Right atrium auricular region (tissue), 2 donors: Measurements from ENCODE around the gene NSUN7. TPM values are rescaled to one million over a fixed set of nuclear protein-coding genes. Genes with fewer than 3 reads are reported as not detected.
A peak's percentile ranks its signal among the peaks of the same experiment; 100 is the strongest.

Source experiments
- DNase-seq: peaks from one replicate; pipeline ENCODE4 v3.0.0-alpha.2; 2019; ENCODE audit warnings: low spot score
- H3K27ac ChIP-seq, 2 donors: fragments of 200-600 bp; sonication (generic); 1 replicate in 1 of 2; 2 replicates in 1 of 2; pipeline ENCODE4 v1.5.1; 2016 to 2019
- H3K27me3 ChIP-seq, 2 donors: fragments of 200-600 bp; sonication (generic); one replicate each; pipeline versions ENCODE4 v1.5.1 to v1.6.0; 2017 to 2019
- H3K36me3 ChIP-seq: fragments of 200-600 bp; sonication (generic); one replicate; pipeline ENCODE4 v1.5.1; 2016
- H3K4me1 ChIP-seq, 2 donors: fragments of 200-600 bp; sonication (generic); one replicate each; pipeline versions ENCODE4 v1.5.1 to v1.6.0; 2017 to 2019
- H3K4me3 ChIP-seq, 2 donors: fragments of 200-600 bp; sonication (generic); 1 replicate in 1 of 2; 2 replicates in 1 of 2; pipeline ENCODE4 v1.5.1; 2017 to 2019; ENCODE audit warnings: mild to moderate bottlenecking in 1 of 2, moderate library complexity in 1 of 2
- H3K9me3 ChIP-seq, 2 donors: fragments of 200-600 bp; sonication (generic); one replicate each; pipeline ENCODE4 v1.5.1; 2019
- total RNA-seq, 2 donors: library from RNA; depleted of rRNA; stranded (reverse); fragments of >200 nt; gene quantifications; one replicate each; pipeline ENCODE4 v1.1.0, GENCODE V29; 2016
- TF ChIP-seq, protein P1 (sequence below), 2 donors: fragments of 200-600 bp; sonication (generic); IDR thresholded peaks; one replicate each; pipeline ENCODE4 v1.5.1; 2019; ENCODE audit warnings: antibody characterized with exemption in 2 of 2

Gene NSUN7
- total RNA-seq, 2 donors from 2014 or later, result 1.9 to 9.8 TPM

DNA sequence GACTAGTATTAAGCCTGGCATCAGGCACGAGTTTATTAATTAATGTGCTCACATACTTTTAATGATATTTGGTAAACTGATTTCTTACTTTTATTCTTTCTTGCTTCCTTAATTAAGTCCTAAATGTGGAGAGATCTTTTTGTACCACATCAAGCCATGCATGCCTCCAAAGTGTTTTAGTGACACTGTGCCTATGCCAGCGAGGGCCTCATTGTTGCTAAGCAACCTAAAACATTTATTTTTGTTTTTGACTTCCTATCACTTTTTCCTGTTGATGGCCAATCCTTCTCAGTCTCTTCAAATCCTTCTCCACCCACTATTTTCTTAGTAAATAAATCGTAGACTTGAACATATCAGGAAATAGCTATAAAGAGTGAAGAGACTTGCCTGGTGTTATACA is 5.5 kb upstream of the NSUN7 start:
- Histone ChIP-seq H3K36me3 (no peaks in the 10 kb centered on the region), H3K9me3 (no peaks in the 10 kb centered on the region), H3K4me1 (no peaks in the 10 kb centered on the region), H3K27me3 (no peaks in the 10 kb centered on the region), H3K27ac (peak overlapping the region; percentile 8 to 53), H3K4me3 (no peak overlapping the region)
- TF ChIP-seq, protein P1, sequence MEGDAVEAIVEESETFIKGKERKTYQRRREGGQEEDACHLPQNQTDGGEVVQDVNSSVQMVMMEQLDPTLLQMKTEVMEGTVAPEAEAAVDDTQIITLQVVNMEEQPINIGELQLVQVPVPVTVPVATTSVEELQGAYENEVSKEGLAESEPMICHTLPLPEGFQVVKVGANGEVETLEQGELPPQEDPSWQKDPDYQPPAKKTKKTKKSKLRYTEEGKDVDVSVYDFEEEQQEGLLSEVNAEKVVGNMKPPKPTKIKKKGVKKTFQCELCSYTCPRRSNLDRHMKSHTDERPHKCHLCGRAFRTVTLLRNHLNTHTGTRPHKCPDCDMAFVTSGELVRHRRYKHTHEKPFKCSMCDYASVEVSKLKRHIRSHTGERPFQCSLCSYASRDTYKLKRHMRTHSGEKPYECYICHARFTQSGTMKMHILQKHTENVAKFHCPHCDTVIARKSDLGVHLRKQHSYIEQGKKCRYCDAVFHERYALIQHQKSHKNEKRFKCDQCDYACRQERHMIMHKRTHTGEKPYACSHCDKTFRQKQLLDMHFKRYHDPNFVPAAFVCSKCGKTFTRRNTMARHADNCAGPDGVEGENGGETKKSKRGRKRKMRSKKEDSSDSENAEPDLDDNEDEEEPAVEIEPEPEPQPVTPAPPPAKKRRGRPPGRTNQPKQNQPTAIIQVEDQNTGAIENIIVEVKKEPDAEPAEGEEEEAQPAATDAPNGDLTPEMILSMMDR (IDR thresholded peaks at IDR 0.05), result no peak
- no peak for DNase-seq

DNA sequence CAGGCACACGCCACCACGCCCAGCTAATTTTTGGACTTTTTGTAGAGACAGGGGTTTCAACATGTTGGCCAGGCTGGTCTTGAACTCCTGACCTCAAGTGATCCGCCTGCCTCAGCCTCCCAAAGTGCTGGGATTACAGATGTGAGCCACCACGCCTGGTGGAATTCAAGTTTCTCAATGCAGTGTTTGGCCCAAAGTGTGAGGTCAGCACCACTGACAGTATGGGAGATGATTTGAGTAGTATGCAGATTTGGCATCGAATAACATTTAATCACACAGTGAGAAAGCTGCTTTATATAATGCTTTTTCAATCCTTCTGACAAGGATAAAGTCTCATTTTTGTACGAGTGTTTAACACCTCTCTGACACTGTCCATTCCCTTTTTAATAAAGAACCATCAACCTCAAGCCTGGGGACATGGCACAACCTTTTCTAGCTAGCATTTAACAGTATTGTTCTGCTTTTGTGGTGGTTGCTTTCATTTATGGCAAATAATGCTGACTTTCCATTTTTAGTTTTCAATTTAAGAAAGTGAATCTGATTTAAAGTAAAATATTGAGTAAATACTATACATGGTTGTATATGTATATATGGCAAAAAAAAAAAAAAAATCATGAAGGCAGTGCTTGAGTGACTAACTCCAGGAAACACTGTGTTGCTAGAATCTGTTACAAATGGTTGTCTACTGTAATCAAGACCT is 4.3 kb upstream of the NSUN7 start:
- DNase-seq, result no peak
- TF ChIP-seq, protein P1 (IDR thresholded peaks at IDR 0.05), result no peak

DNA sequence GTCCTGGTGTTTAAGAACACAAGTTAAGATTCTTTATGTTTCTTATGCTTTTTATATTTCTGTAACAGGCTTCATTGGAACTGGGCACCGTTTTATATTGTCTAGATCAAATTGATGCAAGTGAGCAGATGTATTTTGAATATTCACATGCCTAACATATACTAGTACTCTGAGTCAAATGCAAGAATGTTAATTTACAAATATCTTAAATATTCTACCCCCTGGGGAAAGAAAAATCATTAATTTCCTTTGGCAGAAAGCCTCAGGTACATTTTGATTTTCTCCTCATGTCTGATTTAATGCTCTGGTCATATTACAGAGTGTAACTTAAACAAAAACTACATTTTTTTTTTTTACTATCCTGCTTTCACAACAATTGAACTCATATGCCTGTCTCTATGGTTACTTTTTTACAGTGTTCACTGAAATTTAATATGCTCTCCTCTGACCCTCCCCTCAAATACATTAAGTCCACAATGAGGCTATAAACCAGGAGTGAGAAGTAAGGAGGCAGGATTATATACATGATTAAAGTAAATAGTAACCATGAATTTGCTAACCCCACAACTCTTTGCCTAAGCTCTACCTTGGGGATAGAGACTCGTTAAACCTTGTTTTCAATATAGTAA is 2.4 kb upstream of the NSUN7 start:
- Histone ChIP-seq H3K36me3 (no peaks in the 10 kb centered on the region), H3K9me3 (no peaks in the 10 kb centered on the region), H3K27ac (no peak overlapping the region), H3K4me3 (no peak overlapping the region), H3K4me1 (peaks cover 0 to 11% of the 10 kb centered on the region in 2 donors), H3K27me3 (no peaks in the 10 kb centered on the region)
- TF ChIP-seq, protein P1 (IDR thresholded peaks at IDR 0.05), result no peak
- DNase-seq, result no peak

More for the DNA sequence above, 4.3 kb upstream of the NSUN7 start:
- Histone ChIP-seq H3K27me3 (no peaks in the 10 kb centered on the region), H3K27ac (no peak overlapping the region), H3K36me3 (no peaks in the 10 kb centered on the region), H3K4me3 (no peak overlapping the region), H3K4me1 (peaks cover 0 to 4% of the 10 kb centered on the region in 2 donors), H3K9me3 (no peaks in the 10 kb centered on the region)

DNA sequence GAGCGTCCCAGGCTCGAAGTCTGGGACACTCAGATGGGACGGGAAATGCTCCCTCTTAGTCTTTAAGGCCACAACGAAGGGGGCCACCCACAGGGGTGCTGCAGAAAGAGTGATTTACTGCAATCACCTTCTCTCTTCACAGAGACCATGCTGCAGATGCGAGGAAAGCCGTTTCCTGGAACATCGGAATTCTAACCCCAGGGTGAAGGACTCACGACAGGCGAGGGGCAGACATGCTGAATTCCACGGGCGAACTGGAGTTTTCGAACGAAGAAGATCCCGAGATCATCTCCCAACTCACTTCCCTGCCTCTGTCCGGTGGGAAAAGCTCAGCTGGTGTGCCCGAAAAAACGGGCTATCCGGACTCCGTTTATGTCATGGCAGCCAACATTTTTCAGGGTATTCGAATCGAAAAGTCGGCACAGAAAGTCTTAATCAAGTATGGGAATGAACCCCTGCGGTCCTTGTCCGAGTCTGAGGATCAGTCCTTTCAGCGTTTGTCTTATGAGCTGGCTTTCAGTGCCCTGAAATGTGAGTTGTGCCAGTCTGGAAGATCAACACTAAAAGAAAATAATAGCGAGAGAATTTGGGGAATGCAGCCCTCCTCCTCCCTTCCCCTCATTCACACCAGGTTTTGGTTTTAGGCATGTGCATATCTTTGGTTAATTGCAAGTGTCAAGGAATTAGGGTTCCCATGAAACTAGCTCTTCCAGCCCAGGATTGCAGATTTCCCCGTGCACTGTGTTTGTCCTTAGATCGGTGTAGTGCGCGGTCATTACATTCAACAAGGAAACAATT is 905 bp downstream of the NSUN7 start:
- no peaks in the 10 kb centered on the region for H3K36me3 ChIP-seq
- H3K4me1 ChIP-seq, result peaks cover 0 to 11% of the 10 kb centered on the region in 2 donors
- H3K27me3 ChIP-seq, result no peaks in the 10 kb centered on the region
- no peaks in the 10 kb centered on the region for H3K9me3 ChIP-seq
- TF ChIP-seq, protein P1 (IDR thresholded peaks at IDR 0.05), result no peak
- DNase-seq, result no peak
- peak overlapping the region; percentile 76 to 80 for H3K27ac ChIP-seq
- peak overlapping the region; percentile 62 to 66 for H3K4me3 ChIP-seq

DNA sequence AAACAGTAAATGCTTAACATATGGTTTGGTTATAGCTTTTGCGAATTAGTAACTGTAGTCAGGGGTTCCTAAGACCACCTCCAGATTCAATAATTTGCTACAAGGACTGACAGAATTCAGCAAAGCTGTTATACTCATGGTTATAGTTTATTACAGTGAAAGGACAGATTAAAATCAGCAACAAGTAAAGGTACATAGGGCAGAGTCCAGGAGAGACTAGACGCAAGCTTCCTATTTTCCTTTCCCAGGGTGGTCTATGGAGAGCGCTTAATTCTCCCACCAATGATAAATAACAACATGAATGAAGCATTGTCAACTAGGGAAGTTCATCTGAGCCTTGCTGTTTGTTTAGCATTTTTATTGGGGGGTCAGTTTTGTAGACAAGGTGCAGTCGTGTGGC is 5.9 kb downstream of the NSUN7 start:
- Histone ChIP-seq H3K9me3 (no peaks in the 10 kb centered on the region), H3K27ac (no peak overlapping the region), H3K4me3 (no peak overlapping the region), H3K4me1 (peaks cover 0 to 5% of the 10 kb centered on the region in 2 donors), H3K27me3 (no peaks in the 10 kb centered on the region), H3K36me3 (no peaks in the 10 kb centered on the region)
- TF ChIP-seq, protein P1 (IDR thresholded peaks at IDR 0.05), result no peak
- no peak for DNase-seq
